Fibroblast of lung (primary cell): ENCODE measurements around the gene DBNL. TPM values are rescaled to one million over a fixed set of nuclear protein-coding genes. Genes with fewer than 3 reads are reported as not detected.

Source experiments
- DNase-seq, 2 donors: peaks; one replicate each; pipeline versions ENCODE4 v3.0.0 to v3.0.0-alpha.2; 2010; ENCODE audit warnings: low read depth in 2 of 2
- H2AFZ ChIP-seq: 2 replicates; pipeline ENCODE4 v1.5.1; 2012; ENCODE audit warnings: low read length, control low read depth, inconsistent platforms
- H3K27ac ChIP-seq: 2 replicates; pipeline ENCODE4 v1.5.1; 2011; ENCODE audit warnings: low read length, control low read depth; ENCODE audit not compliant: insufficient read depth
- H3K27me3 ChIP-seq: 2 replicates; pipeline ENCODE4 v1.5.1; 2011; ENCODE audit warnings: mild to moderate bottlenecking, low read length; ENCODE audit not compliant: control insufficient read depth, insufficient read depth
- H3K36me3 ChIP-seq: 2 replicates; pipeline ENCODE4 v1.5.1; 2011; ENCODE audit warnings: low read length; ENCODE audit not compliant: control insufficient read depth, insufficient read depth
- H3K4me1 ChIP-seq: 2 replicates; pipeline ENCODE4 v1.5.1; 2011; ENCODE audit warnings: low read length; ENCODE audit not compliant: control insufficient read depth, insufficient read depth; ENCODE audit errors: extremely low read depth
- H3K4me2 ChIP-seq: 2 replicates; pipeline ENCODE4 v1.5.1; 2011; ENCODE audit warnings: low read length, control low read depth; ENCODE audit not compliant: insufficient read depth; ENCODE audit errors: extremely low read depth
- H3K4me3 ChIP-seq, 4 experiments: fragments of 200-600 bp in 1 of 4; sonication (generic) in 1 of 4; replicated peaks in 1 of 4; 2 replicates each; pipeline ENCODE4 v1.5.1; 2011 to 2016; ENCODE audit warnings: low read length in 4 of 4, low read depth in 3 of 4, mild to moderate bottlenecking in 3 of 4, control low read depth in 2 of 4, inconsistent platforms in 1 of 4, mixed read lengths in 1 of 4; ENCODE audit not compliant: insufficient read depth in 1 of 4; ENCODE audit errors: control extremely low read depth in 1 of 4
- H3K79me2 ChIP-seq: 2 replicates; pipeline ENCODE4 v1.5.1; 2012; ENCODE audit warnings: mild to moderate bottlenecking, low read length, inconsistent platforms; ENCODE audit not compliant: control insufficient read depth, insufficient read depth
- H3K9ac ChIP-seq: 2 replicates; pipeline ENCODE4 v1.5.1; 2011; ENCODE audit warnings: mild to moderate bottlenecking, low read length, control low read depth; ENCODE audit not compliant: insufficient read depth
- H3K9me3 ChIP-seq: 2 replicates; pipeline ENCODE4 v1.5.1; 2012; ENCODE audit warnings: low read depth, low read length; ENCODE audit not compliant: control insufficient read depth, insufficient read depth
- H4K20me1 ChIP-seq: 2 replicates; pipeline ENCODE4 v1.5.1; 2011; ENCODE audit warnings: low read length; ENCODE audit not compliant: control insufficient read depth, insufficient read depth; ENCODE audit errors: extremely low read depth
- EZH2 ChIP-seq: IDR thresholded peaks from 2 replicates; pipeline ENCODE4 v1.5.1; 2012; ENCODE audit warnings: low read length, control low read depth, mild to moderate bottlenecking; ENCODE audit errors: missing control alignments
- polyA plus RNA-seq, 2 donors: library from polyadenylated mRNA; depleted of rRNA in 1 of 2; stranded (reverse) in 1 of 2; unstranded in 1 of 2; fragments of >200 nt; gene quantifications; 2 replicates each; pipeline ENCODE4 v1.2.1, GENCODE V29; 2011 to 2012; ENCODE audit warnings: missing spikeins in 1 of 2
- total RNA-seq: library from RNA; depleted of rRNA; stranded (reverse); fragments of >200 nt; gene quantifications from 2 replicates; pipeline ENCODE4 v1.2.1, GENCODE V29; 2014
- TF ChIP-seq, protein P1 (sequence below), 2 donors: IDR thresholded peaks in 1 of 2; conservative IDR thresholded peaks in 1 of 2; 1 replicate in 1 of 2; 2 replicates in 1 of 2; pipeline ENCODE4 v1.5.1; 2011 to 2012; ENCODE audit warnings: low read length in 2 of 2, control low read depth in 1 of 2, inconsistent platforms in 1 of 2, low read depth in 1 of 2, mild to moderate bottlenecking in 1 of 2

DBNL gene
- total and polyA plus RNA-seq, 2 donors (not counting 1 experiment from before 2014, with no cell fraction given): 86.4 to 88.2 TPM

DNA sequence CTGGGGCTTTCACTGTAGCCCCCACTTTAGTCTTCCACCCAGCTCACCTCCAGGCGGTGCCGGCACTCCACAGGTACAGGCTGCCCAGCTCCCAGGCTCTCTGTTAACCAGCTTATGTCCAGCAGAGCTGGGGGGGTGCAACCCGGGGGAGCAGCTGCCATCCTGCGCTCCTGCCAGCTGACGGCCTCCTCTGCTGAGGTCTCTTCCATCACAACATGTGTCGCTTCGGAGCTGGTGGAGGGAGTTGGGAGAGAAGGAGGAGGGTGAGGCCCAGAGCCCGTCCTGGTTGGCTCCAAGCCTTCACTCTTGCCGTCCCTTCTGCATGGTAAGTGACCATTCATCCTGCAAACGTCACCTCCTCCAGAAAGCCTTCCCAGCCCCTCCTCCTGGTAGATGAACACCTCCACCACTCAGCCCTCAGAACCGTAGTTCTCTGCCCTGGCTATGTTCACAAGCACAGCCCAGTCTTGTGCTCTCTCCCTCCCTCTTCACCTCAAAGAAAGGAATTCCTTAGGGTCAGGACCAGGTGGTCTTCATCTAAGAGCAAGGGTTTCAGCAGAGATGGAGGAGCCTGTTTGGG is 36.3 kb downstream of the DBNL start:
- no peak overlapping the region for H3K9ac ChIP-seq

DNA sequence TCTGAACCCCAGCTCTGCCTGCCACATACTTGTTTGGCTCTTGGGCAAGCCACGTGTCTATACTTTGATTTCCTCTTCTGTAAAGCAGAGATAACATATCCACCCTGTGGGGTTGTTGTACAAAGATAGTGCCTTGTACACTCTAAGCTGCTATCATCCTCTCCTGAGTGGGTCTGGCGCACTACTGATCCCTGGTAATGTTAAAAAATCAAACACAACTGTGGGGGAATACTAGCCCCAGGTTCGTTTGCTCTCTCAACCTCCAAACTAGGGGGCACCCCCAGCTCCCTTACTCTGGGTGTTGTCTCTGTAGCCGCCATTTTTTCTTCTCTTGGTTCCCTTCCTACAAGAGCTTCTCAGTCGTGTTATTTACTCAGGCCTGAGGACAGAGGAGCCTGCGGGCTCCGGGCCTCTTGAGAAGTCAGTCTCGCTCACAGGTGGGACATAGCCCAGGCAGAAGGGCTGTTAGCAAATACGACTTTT is 36.8 kb downstream of the DBNL start:
- H2AFZ ChIP-seq: no peak overlapping the region
- DNase-seq: no peak
- peak overlapping the region; percentile 66 for H3K4me2 ChIP-seq
- no peaks in the 10 kb centered on the region for H3K27me3 ChIP-seq
- no peaks in the 10 kb centered on the region for H4K20me1 ChIP-seq
- no peaks in the 10 kb centered on the region for H3K9me3 ChIP-seq
- H3K4me3 ChIP-seq: peak overlapping the region; percentile 40 to 95 (median 78)
- TF ChIP-seq, protein P1, sequence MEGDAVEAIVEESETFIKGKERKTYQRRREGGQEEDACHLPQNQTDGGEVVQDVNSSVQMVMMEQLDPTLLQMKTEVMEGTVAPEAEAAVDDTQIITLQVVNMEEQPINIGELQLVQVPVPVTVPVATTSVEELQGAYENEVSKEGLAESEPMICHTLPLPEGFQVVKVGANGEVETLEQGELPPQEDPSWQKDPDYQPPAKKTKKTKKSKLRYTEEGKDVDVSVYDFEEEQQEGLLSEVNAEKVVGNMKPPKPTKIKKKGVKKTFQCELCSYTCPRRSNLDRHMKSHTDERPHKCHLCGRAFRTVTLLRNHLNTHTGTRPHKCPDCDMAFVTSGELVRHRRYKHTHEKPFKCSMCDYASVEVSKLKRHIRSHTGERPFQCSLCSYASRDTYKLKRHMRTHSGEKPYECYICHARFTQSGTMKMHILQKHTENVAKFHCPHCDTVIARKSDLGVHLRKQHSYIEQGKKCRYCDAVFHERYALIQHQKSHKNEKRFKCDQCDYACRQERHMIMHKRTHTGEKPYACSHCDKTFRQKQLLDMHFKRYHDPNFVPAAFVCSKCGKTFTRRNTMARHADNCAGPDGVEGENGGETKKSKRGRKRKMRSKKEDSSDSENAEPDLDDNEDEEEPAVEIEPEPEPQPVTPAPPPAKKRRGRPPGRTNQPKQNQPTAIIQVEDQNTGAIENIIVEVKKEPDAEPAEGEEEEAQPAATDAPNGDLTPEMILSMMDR (conservative IDR thresholded peaks at IDR 0.05 in 1 of 2, IDR thresholded peaks at IDR 0.05 in 1 of 2; ENCODE audit: low read depth in 1 of 2, low read length in 2 of 2): no peak
- TF ChIP-seq EZH2: no peak
- H3K79me2 ChIP-seq: peaks cover 6% of the 10 kb centered on the region
- peaks cover 18% of the 10 kb centered on the region for H3K36me3 ChIP-seq
- peaks cover 3% of the 10 kb centered on the region for H3K4me1 ChIP-seq
- H3K27ac ChIP-seq: no peak overlapping the region
- H3K9ac ChIP-seq: no peak overlapping the region

More for the DNA sequence above, 36.3 kb downstream of the DBNL start:
- peak overlapping the region in 2 of 4 experiments; percentile 40 to 95 for H3K4me3 ChIP-seq
- TF ChIP-seq, protein P1 (conservative IDR thresholded peaks at IDR 0.05 in 1 of 2, IDR thresholded peaks at IDR 0.05 in 1 of 2; ENCODE audit: low read depth in 1 of 2, low read length in 2 of 2): no peak
- no peak for TF ChIP-seq EZH2
- H3K27ac ChIP-seq: no peak overlapping the region
- H3K27me3 ChIP-seq: no peaks in the 10 kb centered on the region
- H2AFZ ChIP-seq: no peak overlapping the region
- peak overlapping the region; percentile 66 for H3K4me2 ChIP-seq
- no peak for DNase-seq
- H3K79me2 ChIP-seq: peaks cover 6% of the 10 kb centered on the region
- H3K9me3 ChIP-seq: no peaks in the 10 kb centered on the region
- H3K36me3 ChIP-seq: peaks cover 18% of the 10 kb centered on the region
- H4K20me1 ChIP-seq: no peaks in the 10 kb centered on the region
- peaks cover 3% of the 10 kb centered on the region for H3K4me1 ChIP-seq

DNA sequence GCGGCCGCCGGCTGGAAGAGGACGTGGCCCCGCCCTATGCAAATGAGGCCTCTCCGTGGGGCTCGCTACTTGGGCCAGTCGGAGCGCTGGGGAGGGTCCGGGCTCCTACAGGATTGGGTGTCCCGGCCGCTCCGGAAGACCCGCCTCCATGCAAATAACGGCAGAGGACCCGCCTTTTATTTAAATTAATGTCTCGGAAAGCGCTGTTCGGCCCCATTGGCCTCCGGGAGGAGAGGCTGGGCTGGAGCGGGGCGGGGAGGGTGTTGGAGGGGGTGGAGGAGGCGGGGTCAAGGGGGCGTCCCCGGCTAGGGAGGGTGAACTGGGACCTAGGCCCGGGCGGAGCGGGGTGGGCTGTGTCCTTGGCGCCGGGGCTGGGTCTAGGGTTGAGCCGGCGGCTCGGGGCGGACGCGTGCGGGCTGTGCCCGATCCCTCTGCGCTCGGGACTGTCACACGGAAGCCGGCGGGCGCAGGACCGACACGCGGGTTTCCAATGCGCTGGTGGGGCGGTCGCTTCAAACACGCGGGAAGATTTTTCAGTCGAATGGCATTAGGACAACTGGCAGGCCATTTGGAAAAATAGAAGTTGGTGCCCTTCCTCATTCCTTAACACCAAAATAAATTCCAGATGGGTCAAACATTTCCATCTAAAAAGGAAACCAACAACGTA is 38.2 kb downstream of the DBNL start:
- H3K27me3 ChIP-seq: no peaks in the 10 kb centered on the region
- H3K9me3 ChIP-seq: no peaks in the 10 kb centered on the region
- no peaks in the 10 kb centered on the region for H4K20me1 ChIP-seq
- H3K4me3 ChIP-seq: peak overlapping the region; percentile 48 to 95 (median 62)
- H3K27ac ChIP-seq: peak overlapping the region; percentile 87
- peaks cover 8% of the 10 kb centered on the region for H3K4me1 ChIP-seq
- H3K36me3 ChIP-seq: peaks cover 17% of the 10 kb centered on the region
- TF ChIP-seq EZH2: no peak
- TF ChIP-seq, protein P1 (conservative IDR thresholded peaks at IDR 0.05 in 1 of 2, IDR thresholded peaks at IDR 0.05 in 1 of 2; ENCODE audit: low read depth in 1 of 2, low read length in 2 of 2): no peak
- H2AFZ ChIP-seq: peak overlapping the region; percentile 42
- peak overlapping the region; percentile 76 for H3K9ac ChIP-seq
- H3K4me2 ChIP-seq: peak overlapping the region; percentile 89
- H3K79me2 ChIP-seq: peaks cover 6% of the 10 kb centered on the region
- DNase-seq: peak; percentile 98 to 99
